Right lobe of liver (tissue), 6 donors: ENCODE results near the gene RALY. TPM values are rescaled to one million over a fixed set of nuclear protein-coding genes. Genes with fewer than 3 reads are reported as not detected.
A peak's percentile ranks its signal among the peaks of the same experiment; 100 is the strongest.

Source experiments
- ATAC-seq, 4 donors: fragments of 200-7000 bp; cut with Tn5 transposase; one replicate each; pipeline ENCODE4 v1.9.1; 2020; ENCODE audit warnings: mild to moderate bottlenecking in 4 of 4, moderate library complexity in 4 of 4
- DNase-seq, 3 donors: peaks; one replicate each; pipeline ENCODE4 v3.0.0-alpha.2; 2020
- H3K27ac ChIP-seq, 3 donors: fragments of 200-600 bp; one replicate each; pipeline ENCODE4 v1.8.0; 2022
- H3K27me3 ChIP-seq, 2 donors: fragments of 200-600 bp; one replicate each; pipeline ENCODE4 v1.8.0; 2022
- H3K36me3 ChIP-seq, 4 donors: fragments of 200-600 bp; sonication (generic) in 1 of 4; one replicate each; pipeline versions ENCODE4 v1.5.1 to v1.8.0; 2017 to 2022; ENCODE audit warnings: control low read depth in 1 of 4
- H3K4me1 ChIP-seq, 4 donors: fragments of 200-600 bp; sonication (generic) in 1 of 4; one replicate each; pipeline versions ENCODE4 v1.5.1 to v1.8.0; 2017 to 2022; ENCODE audit warnings: control low read depth in 1 of 4
- H3K4me3 ChIP-seq, 3 donors: fragments of 200-600 bp; one replicate each; pipeline ENCODE4 v1.8.0; 2022
- H3K9me3 ChIP-seq, 4 donors: fragments of 200-600 bp; sonication (generic) in 1 of 4; one replicate each; pipeline versions ENCODE4 v1.5.1 to v1.8.0; 2017 to 2022; ENCODE audit warnings: control low read depth in 1 of 4
- CTCF ChIP-seq, 4 donors: fragments of 200-600 bp in 3 of 4; fragments of 450-650 bp in 1 of 4; IDR thresholded peaks; one replicate each; pipeline versions ENCODE4 v1.5.1 to v1.8.0; 2016 to 2022; ENCODE audit warnings: antibody characterized with exemption in 4 of 4, mild to moderate bottlenecking in 2 of 4
- POLR2A ChIP-seq: fragments of 450-650 bp; IDR thresholded peaks from one replicate; pipeline ENCODE4 v1.6.1; 2017; ENCODE audit warnings: antibody characterized with exemption, mild to moderate bottlenecking
- WGBS: methylation state at CpG from one replicate; pipeline ENCODE4 v1.1.6; 2018; ENCODE audit warnings: low coverage, low lambda C conversion rate; ENCODE audit not compliant: insufficient coverage; ENCODE audit errors: missing lambda C conversion rate; 5-methylcytosine and 5-hydroxymethylcytosine counted together
- intact Hi-C, 2 donors: fragments of 100-400 bp; cut with DNase I; formaldehyde crosslinking; loops; one replicate each; pipeline versions ENCODE4 v1.11.2 to v1.14.1; 2022
- total RNA-seq, 6 experiments: library from RNA; depleted of rRNA in 2 of 6; stranded (reverse); fragments of >200 nt in 2 of 6; fragmentation: NEBNext Ultra II Directional in 3 of 6; extraction: Animal tissue kit (Norgen Biotek cat#: 25700) in 3 of 6; gene quantifications; one replicate each; pipeline versions ENCODE4 v1.1.0 to v1.2.4, GENCODE V29; 2016 to 2023
- donor health status: DM: no; HTN: yes; CAD: no.
- donor health status: DM: no; HTN: no; CAD: no.
- donor health status: DM: no; HTN: no; CAD: no.
- donor health status: DM: no; HTN: yes; CAD: no.
- donor health status: DM: no; HTN: yes; CAD: no.

RALY gene
- total RNA-seq, 6 experiments from 2014 or later = 24.8 to 42.1 (median 33.4) TPM

DNA sequence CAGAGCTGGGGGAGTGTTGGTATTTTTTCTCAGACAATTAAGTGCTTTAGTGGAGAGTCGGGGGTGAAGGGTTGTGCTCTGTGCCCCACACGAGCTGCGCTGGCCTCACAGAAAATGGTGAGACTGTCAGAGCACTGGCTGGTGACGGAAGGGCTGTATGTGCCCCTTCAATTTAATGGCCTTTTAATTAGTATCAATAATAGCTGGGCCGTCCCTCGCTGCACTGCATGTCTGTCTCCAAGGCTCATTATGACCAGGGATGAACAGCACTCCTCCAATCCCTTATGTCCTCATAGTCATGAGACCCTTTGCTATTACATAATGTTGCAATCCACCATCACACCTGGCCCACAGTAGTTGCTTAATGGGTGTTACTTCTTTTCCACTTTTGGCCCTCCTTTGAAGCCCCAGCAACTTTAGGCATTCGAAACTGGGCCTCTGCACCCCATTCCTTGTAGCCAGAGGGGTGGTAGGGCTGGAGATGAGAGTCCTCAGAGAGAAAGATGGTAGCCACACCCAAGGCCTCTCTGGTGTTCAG is 9.5 kb upstream of the RALY start:
- DNase-seq (no peak), ATAC-seq (no peak)
- no peak for TF ChIP-seq POLR2A
- no peak for TF ChIP-seq CTCF (IDR thresholded peaks at IDR 0.05)
- H3K27ac ChIP-seq = no peak overlapping the region
- H3K9me3 ChIP-seq = no peaks in the 10 kb centered on the region
- H3K27me3 ChIP-seq = no peaks in the 10 kb centered on the region
- intact Hi-C loops = no loop called here
- 63% methylated on average over 4 of the region's 7 CpGs for WGBS
- no peaks in the 10 kb centered on the region for H3K36me3 ChIP-seq
- H3K4me1 ChIP-seq = peaks cover 0 to 17% (median 0%) of the 10 kb centered on the region in 4 donors
- H3K4me3 ChIP-seq = no peak overlapping the region

DNA sequence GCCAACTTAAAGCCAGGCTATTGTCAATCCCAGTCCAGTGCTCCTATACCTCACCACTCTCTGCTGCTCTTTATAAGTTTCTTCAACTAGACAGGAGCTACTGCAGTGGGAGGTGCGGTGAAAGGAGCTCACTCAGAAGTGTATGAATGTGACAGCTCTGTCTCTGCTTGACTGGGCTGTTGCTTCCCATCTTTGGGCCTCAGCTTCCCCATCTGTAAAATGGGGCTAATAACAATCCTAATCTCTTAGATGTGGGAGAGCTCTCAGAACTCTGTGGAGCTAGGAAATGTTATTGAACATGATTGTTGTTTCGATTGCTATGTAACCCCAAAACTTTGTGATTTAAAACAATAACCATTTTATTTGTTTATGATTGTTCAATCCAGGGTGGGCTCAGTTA is 8.4 kb upstream of the RALY start:
- Histone ChIP-seq H3K9me3 (no peaks in the 10 kb centered on the region), H3K4me1 (peaks cover 0 to 17% (median 0%) of the 10 kb centered on the region in 4 donors), H3K27ac (no peak overlapping the region), H3K27me3 (no peaks in the 10 kb centered on the region), H3K4me3 (no peak overlapping the region), H3K36me3 (no peaks in the 10 kb centered on the region)
- 83% methylated on average over 2 of the region's 2 CpGs for WGBS
- intact Hi-C loops = no loop called here
- TF ChIP-seq CTCF (IDR thresholded peaks at IDR 0.05) = no peak
- no peak for TF ChIP-seq POLR2A
- ATAC-seq (no peak), DNase-seq (no peak)

- Histone ChIP-seq H3K4me1 (peaks cover 0 to 17% (median 0%) of the 10 kb centered on the region in 4 donors), H3K9me3 (no peaks in the 10 kb centered on the region), H3K4me3 (no peak overlapping the region), H3K27ac (peak overlapping the region in 2 of 3 donors; percentile 57 to 67), H3K27me3 (no peaks in the 10 kb centered on the region), H3K36me3 (no peaks in the 10 kb centered on the region)
- ATAC-seq = no peak
- WGBS = 62% methylated on average over 2 of the region's 2 CpGs
- DNase-seq = no peak
- intact Hi-C loops = no loop called here
- TF ChIP-seq CTCF (IDR thresholded peaks at IDR 0.05) = no peak
- no peak for TF ChIP-seq POLR2A
Measured at GRCh38 chr20:33985830-33986229, 7.9 kb upstream of the RALY start.

GRCh38 chr20:33986560-33987216 is 7.0 kb upstream of the RALY start:
- DNase-seq = peak in 1 of 3 donors; percentile 67
- ATAC-seq = peak; percentile 74 to 96 (median 93)
- H3K36me3 ChIP-seq = no peaks in the 10 kb centered on the region
- WGBS = 58% methylated on average over 2 of the region's 5 CpGs
- H3K4me1 ChIP-seq = peaks cover 0 to 19% (median 3%) of the 10 kb centered on the region in 4 donors
- TF ChIP-seq CTCF (IDR thresholded peaks at IDR 0.05) (no peak), POLR2A (no peak)
- intact Hi-C loops = no loop called here
- no peaks in the 10 kb centered on the region for H3K9me3 ChIP-seq
- no peaks in the 10 kb centered on the region for H3K27me3 ChIP-seq
- no peak overlapping the region for H3K4me3 ChIP-seq
- H3K27ac ChIP-seq = peak overlapping the region in 2 of 3 donors; percentile 57 to 67
